ENCODE measurements around the gene SAMD4B.

The SAMD4B gene

GRCh38 chr19:39405958-39406655 lies 63.9 kb downstream of the SAMD4B start:
- no peak for TF ChIP-seq CTCF (IDR thresholded peaks at IDR 0.05)

- TF ChIP-seq CTCF (IDR thresholded peaks at IDR 0.05): no peak; the same call in 1 of the 2 replicates
Measured at GRCh38 chr19:39406656-39407409, 64.6 kb downstream of the SAMD4B start, which contains the start of gene ZFP36. Gene ZFP36 (plus strand): TSS chr19:39406847. CDS start chr19:39406905, 58 bp downstream.

- TF ChIP-seq CTCF (IDR thresholded peaks at IDR 0.05): no peak
Measured at GRCh38 chr19:39407410-39407659, 65.1 kb downstream of the SAMD4B start.

- no peak for TF ChIP-seq CTCF (IDR thresholded peaks at IDR 0.05)
Measured at GRCh38 chr19:39407660-39408391, 65.6 kb downstream of the SAMD4B start.

GRCh38 chr19:39408392-39409207 lies 66.4 kb downstream of the SAMD4B start:
- no peak for TF ChIP-seq CTCF (IDR thresholded peaks at IDR 0.05)

GRCh38 chr19:39409208-39410016 lies 67.2 kb downstream of the SAMD4B start:
- TF ChIP-seq CTCF (IDR thresholded peaks at IDR 0.05): no peak

All from LNCAP (cell line).